ENCODE results near the gene EML6. TPM values are rescaled to one million over a fixed set of nuclear protein-coding genes. Genes with fewer than 3 reads are reported as not detected.

EML6 gene
- 1.8 and 5.5 TPM in 2 replicates for total RNA-seq

GRCh38 chr2:54723131-54723995, at the start of gene EML6:
Gene EML6 (plus strand): TSS chr2:54723662. CDS start chr2:54725062, 1,400 bp downstream.

